Panc1 (cell line): ENCODE results near the gene VWA5B1.

ENCODE experiments used
- CTCF ChIP-seq: fragments of 450-650 bp; IDR thresholded peaks from 2 replicates; pipeline ENCODE4 v1.5.1; 2017; ENCODE audit warnings: mild to moderate bottlenecking
- POLR2AphosphoS5 ChIP-seq: IDR thresholded peaks from 2 replicates; pipeline ENCODE4 v1.6.1; 2012; ENCODE audit warnings: mild to moderate bottlenecking, low read depth, low read length, moderate library complexity
- SIN3A ChIP-seq: IDR thresholded peaks from 2 replicates; pipeline ENCODE4 v1.6.1; 2012; ENCODE audit warnings: low read depth, mild to moderate bottlenecking, low read length, moderate library complexity, borderline replicate concordance; ENCODE audit not compliant: insufficient read depth
- TCF7L2 ChIP-seq: IDR thresholded peaks from 2 replicates; pipeline ENCODE4 v1.6.1; 2011; ENCODE audit warnings: mild to moderate bottlenecking, low read depth, low read length, inconsistent platforms

- no peak for TF ChIP-seq TCF7L2
- TF ChIP-seq CTCF: no peak
- TF ChIP-seq SIN3A: no peak
- TF ChIP-seq POLR2AphosphoS5: no peak
Measured at GRCh38 chr1:20365421-20366055, 74.9 kb downstream of the VWA5B1 start.
